IMR-90 (cell line): ENCODE results near the gene VAMP5.

Experiments used
- CTCF ChIP-seq: conservative IDR thresholded peaks from 2 replicates; pipeline ENCODE4 v1.5.1; 2012; ENCODE audit warnings: mild to moderate bottlenecking, low read depth, low read length, improper control_type of control experiment
- FOS ChIP-seq: fragments of 150-350 bp; IDR thresholded peaks from 2 replicates; pipeline ENCODE4 v1.6.1; 2016; ENCODE audit warnings: low read depth, low read length
- POLR2A ChIP-seq: IDR thresholded peaks from 2 replicates; pipeline ENCODE4 v1.6.1; 2012; ENCODE audit warnings: mild to moderate bottlenecking, low read depth, low read length
- RAD21 ChIP-seq: IDR thresholded peaks from 2 replicates; pipeline ENCODE4 v1.6.1; 2012; ENCODE audit warnings: low read length, improper control_type of control experiment
- TF ChIP-seq, protein P1 (sequence below): fragments of 150-350 bp; IDR thresholded peaks from 2 replicates; pipeline ENCODE4 v1.6.1; 2017; ENCODE audit warnings: mild to moderate bottlenecking, antibody characterized with exemption, low read length, low read depth

- TF ChIP-seq CTCF = no peak
- no peak for TF ChIP-seq RAD21
- no peak for TF ChIP-seq POLR2A
- TF ChIP-seq, protein P1, sequence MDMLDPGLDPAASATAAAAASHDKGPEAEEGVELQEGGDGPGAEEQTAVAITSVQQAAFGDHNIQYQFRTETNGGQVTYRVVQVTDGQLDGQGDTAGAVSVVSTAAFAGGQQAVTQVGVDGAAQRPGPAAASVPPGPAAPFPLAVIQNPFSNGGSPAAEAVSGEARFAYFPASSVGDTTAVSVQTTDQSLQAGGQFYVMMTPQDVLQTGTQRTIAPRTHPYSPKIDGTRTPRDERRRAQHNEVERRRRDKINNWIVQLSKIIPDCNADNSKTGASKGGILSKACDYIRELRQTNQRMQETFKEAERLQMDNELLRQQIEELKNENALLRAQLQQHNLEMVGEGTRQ = no peak
- TF ChIP-seq FOS = no peak
Observed at GRCh38 chr2:85579266-85579935, 4.8 kb upstream of the VAMP5 start.
